GM21390 (cell line): ENCODE data around the gene ICAM2.

Source experiments
- ATAC-seq: cut with Tn5 transposase; IDR thresholded peaks from one replicate; pipeline ENCODE4 v1.9.1; 2021; ENCODE audit not compliant: unreplicated experiment

ICAM2 gene

GRCh38 chr17:63978272-63979200, 41.9 kb downstream of the ICAM2 start:
- no peak for ATAC-seq

DNA sequence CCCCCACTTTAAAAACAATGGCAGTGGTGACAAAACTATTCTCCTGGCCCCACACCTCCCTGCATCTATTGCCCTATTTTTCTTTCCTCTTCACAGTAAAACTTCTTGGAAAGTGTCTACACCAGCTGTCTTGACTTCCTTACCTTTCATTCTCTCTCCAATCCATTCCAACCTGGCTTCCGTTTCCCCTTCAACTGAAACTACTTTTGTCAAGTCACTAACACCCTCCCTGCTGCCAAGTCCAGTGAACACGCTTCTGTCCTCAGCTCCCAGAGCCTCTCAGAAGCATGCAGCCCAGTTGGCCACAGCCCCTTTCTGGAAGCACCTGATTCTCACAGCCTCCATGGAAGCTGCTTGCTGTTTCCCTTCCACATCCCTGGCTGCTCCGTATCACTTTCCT, 43.7 kb downstream of the ICAM2 start:
- no peak for ATAC-seq

GRCh38 chr17:63975541-63976092, 44.8 kb downstream of the ICAM2 start:
- no peak for ATAC-seq

GRCh38 chr17:63974594-63975192, 45.7 kb downstream of the ICAM2 start:
- no peak for ATAC-seq

DNA sequence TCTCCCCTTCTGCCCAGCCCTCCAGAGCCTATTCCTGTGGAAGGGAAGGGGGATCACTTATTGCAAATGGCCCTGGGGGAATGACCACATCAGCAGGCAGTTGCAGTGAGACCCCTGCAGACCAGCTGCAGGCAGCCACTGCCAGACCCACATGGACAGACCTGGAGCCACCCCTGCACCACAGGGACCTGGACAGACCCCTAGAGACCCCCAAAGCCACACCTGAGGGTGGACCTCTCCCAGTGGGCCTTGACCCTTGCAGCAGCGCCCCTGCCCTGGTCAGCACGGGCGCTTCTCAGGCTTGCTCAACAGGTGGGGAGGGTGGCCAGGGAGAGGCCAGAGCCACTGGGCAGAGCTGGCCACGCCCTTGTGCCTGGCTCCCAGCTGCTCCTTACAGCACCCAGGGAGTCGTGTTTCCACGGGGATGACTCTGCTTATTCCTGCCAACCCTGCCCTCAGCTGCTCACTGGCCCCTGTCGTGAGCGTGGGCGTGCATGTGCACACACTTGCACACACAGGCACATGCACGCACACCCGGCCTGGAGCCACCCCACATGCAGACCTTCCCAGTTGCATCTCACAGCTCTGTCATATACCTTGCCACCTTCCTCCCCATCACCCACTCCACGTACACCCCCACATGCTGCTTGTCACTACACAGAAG, 46.4 kb downstream of the ICAM2 start:
- ATAC-seq: no peak

- no peak for ATAC-seq
Measured at GRCh38 chr17:63973247-63973646, 47.2 kb downstream of the ICAM2 start.

- ATAC-seq: no peak
Measured at GRCh38 chr17:63972796-63973195, 47.6 kb downstream of the ICAM2 start, which contains the start of gene SCN4A. SCN4A (minus strand) TSS chr17:63972918; CDS start chr17:63972841, 77 bp downstream.

GRCh38 chr17:63969278-63969677, 51.2 kb downstream of the ICAM2 start:
- no peak for ATAC-seq

- ATAC-seq: no peak
Measured at GRCh38 chr17:63967953-63968352, 52.5 kb downstream of the ICAM2 start.

GRCh38 chr17:63966646-63967264, 53.7 kb downstream of the ICAM2 start:
- ATAC-seq: no peak

DNA sequence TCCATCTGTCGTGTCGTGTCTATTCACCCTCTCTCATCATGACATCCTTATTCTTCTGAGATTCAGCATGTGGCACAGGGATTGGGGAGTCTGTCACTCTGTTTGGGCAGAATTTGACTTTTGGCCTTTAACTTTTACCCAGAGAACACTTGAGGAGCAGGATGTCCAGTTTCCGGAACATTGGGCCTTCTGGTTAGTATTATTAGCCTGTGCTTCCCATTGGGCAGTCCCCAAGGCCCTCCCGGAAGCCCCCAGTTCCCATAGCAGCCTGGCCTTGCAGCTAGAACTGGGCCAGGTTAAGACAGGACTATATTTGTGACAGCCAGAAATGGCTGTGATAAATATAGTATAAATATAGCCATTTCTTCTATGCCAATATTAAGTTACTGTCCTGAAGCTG, 57.3 kb downstream of the ICAM2 start:
- ATAC-seq: no peak

DNA sequence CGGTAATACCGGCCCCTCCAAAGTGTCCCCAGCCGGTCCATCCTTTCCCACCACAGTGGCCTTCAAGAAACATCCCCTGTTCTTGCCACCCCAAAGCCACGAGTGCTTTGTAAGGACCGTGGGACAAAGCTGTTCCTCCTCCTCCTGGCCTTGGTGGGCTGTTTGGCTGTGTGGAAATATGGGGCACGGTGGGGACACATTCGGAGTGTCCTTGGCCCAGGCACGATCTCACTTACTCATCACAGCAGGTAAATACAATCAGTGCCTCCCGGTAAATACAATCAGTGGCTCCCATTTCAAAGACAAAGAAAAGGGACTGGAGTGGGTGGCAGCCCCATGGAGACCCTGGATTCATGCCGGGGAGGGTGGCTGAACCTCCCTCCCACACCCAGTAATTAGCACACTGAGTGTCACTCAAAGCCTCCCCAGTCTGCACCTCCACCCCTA, 58.1 kb downstream of the ICAM2 start:
- no peak for ATAC-seq

DNA sequence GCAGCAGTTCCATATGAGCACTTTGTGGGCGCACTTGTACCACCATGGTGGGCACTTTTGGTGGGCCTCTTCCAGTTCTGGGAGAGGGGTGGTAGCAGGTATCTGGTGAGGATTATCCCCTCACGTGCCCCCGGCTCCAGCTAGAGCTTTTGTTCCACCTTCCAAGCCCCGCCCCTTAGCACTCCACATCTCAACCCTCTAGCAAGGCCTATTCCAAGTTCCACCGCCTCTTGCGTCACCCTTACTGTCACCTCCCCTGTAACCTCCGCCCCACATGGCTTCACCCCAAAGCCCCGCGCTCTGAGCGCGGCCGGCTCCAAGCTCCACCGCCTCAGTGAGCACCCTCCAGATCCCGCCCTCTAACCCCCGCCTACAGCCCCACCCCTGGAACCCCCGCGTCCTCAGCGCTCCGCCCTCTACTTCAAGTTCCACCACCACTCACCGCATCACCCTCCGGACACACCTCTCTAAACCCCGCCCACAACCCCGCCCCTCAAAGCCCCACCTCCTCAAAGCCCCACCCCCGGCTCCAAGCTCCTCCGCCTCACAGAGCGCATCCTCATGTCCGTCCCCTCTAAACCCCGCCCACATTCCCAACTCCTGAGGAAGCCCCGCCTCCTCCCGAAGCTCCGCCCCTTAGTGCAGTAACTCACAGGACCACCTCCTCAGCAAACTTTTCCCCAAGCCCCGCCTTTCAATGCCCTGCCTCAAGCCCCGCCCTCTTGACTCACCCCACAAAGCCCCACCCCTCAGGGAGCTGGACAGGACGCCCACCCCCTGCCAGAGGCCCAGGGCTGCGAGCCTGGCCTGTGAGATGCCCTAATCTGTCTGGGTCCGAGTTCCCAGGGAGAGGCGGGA, 58.8 kb downstream of the ICAM2 start:
- ATAC-seq: no peak

DNA sequence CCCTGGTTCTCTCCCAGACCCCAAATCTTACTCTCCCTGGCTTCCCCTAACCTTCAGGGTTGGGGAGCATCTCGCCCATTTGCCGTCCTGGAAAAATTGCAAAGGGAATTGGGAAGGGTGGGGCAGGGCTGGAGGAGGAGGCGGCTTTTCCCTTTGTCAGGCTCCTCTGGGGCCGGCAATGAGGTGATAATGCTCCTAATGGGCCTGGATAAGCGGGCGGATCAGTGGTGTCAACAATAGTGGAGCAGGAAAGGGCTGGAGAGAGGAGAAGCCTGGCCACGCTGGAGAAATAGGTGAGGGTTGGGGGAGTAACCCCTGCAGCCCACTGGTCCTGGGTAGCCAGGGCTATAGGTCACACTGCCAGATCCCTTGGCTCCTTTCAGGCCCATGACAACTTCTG, 60.0 kb downstream of the ICAM2 start:
- no peak for ATAC-seq

- ATAC-seq: no peak
Measured at GRCh38 chr17:63960006-63960405, 60.4 kb downstream of the ICAM2 start.

- ATAC-seq: no peak
Measured at GRCh38 chr17:63956296-63956920, 64.0 kb downstream of the ICAM2 start.

GRCh38 chr17:63955791-63956190, 64.6 kb downstream of the ICAM2 start:
- ATAC-seq: no peak

DNA sequence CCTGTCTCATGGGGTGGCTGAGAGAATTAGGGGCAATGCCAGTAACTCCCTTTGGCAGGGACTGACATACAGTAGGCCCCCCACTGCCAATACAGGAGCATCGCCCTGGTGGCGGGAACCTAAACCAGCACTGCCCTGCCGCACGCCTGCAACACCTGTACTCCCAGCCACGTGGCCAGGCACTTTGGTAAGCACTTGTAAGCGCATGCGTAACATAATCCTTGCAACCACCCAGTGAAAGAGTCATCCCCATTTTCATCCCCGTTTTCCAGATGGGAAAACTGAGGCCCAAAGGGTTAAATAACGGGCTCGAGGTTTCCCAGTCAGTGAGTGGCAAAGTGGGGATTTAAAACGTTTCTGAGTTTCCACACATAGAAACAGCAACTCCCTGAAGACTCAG, 65.2 kb downstream of the ICAM2 start:
- ATAC-seq: no peak

- no peak for ATAC-seq
Measured at GRCh38 chr17:63954402-63955063, 65.9 kb downstream of the ICAM2 start.
